ENCODE data around the gene CTNND2.

Gene CTNND2

DNA sequence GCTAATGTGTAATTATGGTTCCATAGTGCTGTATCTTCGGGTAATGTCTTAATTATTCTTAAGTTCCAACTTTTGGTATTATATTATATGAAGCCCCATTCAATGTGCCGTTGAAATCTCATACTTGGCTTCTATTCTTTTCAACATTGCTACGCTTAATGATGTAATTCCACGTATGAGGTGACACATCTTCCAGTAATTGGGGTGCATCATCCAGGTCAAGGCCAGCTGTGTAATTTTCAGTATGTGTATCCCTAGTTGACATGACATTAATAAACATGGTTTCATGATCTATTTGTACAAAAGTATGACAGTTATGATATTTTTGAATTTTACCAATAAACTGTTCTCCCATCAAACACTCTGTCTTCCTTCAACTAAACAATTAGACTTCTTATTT, 546.3 kb downstream of the CTNND2 start:
- H3K27me3 ChIP-seq (replicated peaks; ENCODE audit: control insufficient read depth, insufficient read depth, low read length) = no peaks in the 10 kb centered on the region
- H3K36me3 ChIP-seq (ENCODE audit: control insufficient read depth, insufficient read depth, low read length) = no peaks in the 10 kb centered on the region
- H3K4me3 ChIP-seq (replicated peaks; ENCODE audit: low read depth, low read length) = no peak overlapping the region
- no peak for DNase-seq (ENCODE audit: extremely low read depth, insufficient read length)
- TF ChIP-seq, protein P1, sequence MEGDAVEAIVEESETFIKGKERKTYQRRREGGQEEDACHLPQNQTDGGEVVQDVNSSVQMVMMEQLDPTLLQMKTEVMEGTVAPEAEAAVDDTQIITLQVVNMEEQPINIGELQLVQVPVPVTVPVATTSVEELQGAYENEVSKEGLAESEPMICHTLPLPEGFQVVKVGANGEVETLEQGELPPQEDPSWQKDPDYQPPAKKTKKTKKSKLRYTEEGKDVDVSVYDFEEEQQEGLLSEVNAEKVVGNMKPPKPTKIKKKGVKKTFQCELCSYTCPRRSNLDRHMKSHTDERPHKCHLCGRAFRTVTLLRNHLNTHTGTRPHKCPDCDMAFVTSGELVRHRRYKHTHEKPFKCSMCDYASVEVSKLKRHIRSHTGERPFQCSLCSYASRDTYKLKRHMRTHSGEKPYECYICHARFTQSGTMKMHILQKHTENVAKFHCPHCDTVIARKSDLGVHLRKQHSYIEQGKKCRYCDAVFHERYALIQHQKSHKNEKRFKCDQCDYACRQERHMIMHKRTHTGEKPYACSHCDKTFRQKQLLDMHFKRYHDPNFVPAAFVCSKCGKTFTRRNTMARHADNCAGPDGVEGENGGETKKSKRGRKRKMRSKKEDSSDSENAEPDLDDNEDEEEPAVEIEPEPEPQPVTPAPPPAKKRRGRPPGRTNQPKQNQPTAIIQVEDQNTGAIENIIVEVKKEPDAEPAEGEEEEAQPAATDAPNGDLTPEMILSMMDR (IDR thresholded peaks at IDR 0.05; ENCODE audit: insufficient read depth, low read length, poor library complexity, severe bottlenecking) = no peak

DNA sequence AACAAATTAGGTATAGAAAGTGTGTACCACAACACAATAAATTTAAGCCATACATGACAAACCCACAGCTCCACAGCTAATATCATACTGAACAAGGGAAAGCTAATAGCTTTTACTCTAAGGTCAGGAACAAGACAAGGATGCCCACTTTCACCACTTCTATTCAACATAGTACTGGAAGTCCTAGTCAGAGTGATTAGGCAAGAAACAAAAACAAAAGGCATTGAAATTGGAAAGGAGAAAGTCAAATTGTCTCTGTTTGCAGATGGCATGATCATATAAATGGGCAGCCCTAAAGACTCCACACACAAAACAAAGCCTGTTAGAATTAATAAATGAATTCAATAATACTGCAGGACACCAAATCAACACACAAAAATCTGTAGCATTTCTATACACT, 548.8 kb downstream of the CTNND2 start:
- Histone ChIP-seq H3K36me3 (ENCODE audit: control insufficient read depth, insufficient read depth, low read length) (no peaks in the 10 kb centered on the region), H3K4me3 (replicated peaks; ENCODE audit: low read depth, low read length) (no peak overlapping the region), H3K27me3 (replicated peaks; ENCODE audit: control insufficient read depth, insufficient read depth, low read length) (no peaks in the 10 kb centered on the region)
- no peak for DNase-seq (ENCODE audit: extremely low read depth, insufficient read length)
- TF ChIP-seq, protein P1 (IDR thresholded peaks at IDR 0.05; ENCODE audit: insufficient read depth, low read length, poor library complexity, severe bottlenecking) = no peak

- no peak for DNase-seq (ENCODE audit: extremely low read depth, insufficient read length)
- TF ChIP-seq, protein P1 (IDR thresholded peaks at IDR 0.05; ENCODE audit: insufficient read depth, low read length, poor library complexity, severe bottlenecking) = no peak
- Histone ChIP-seq H3K36me3 (ENCODE audit: control insufficient read depth, insufficient read depth, low read length) (no peaks in the 10 kb centered on the region), H3K4me3 (replicated peaks; ENCODE audit: low read depth, low read length) (no peak overlapping the region), H3K27me3 (replicated peaks; ENCODE audit: control insufficient read depth, insufficient read depth, low read length) (no peaks in the 10 kb centered on the region)
Measured at GRCh38 chr5:11346336-11346735, 557.9 kb downstream of the CTNND2 start.

- H3K27me3 ChIP-seq (replicated peaks; ENCODE audit: control insufficient read depth, insufficient read depth, low read length) = no peaks in the 10 kb centered on the region; the same call in 1 of the 2 replicates
- H3K4me3 ChIP-seq (replicated peaks; ENCODE audit: low read depth, low read length) = no peak overlapping the region
- TF ChIP-seq, protein P1 (IDR thresholded peaks at IDR 0.05; ENCODE audit: insufficient read depth, low read length, poor library complexity, severe bottlenecking) = no peak
- no peaks in the 10 kb centered on the region for H3K36me3 ChIP-seq (ENCODE audit: control insufficient read depth, insufficient read depth, low read length)
- DNase-seq (ENCODE audit: extremely low read depth, insufficient read length) = no peak
Measured at GRCh38 chr5:11335881-11336760, 568.1 kb downstream of the CTNND2 start.

DNA sequence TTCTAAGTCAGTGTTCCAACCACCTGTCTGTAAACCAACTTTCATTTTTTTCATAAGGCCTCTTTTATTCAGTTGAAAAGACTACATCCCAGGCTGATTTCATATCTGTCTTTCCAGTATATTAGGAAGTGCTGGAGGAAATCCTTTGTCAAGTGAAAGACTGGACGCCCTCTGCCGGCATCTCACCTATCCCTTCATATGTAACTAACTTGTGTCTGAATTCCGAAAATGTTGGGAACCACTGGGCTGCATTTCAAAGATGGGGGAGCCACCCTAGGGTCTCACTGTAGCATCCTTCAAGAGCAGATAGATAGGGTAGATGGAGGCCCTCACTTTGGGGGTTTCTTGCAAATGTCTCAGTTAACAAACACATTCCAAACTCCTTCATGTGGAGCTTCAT, 569.8 kb downstream of the CTNND2 start:
- H3K4me3 ChIP-seq (replicated peaks; ENCODE audit: low read depth, low read length) = no peak overlapping the region
- TF ChIP-seq, protein P1 (IDR thresholded peaks at IDR 0.05; ENCODE audit: insufficient read depth, low read length, poor library complexity, severe bottlenecking) = no peak
- no peaks in the 10 kb centered on the region; the same call in 1 of the 2 replicates for H3K27me3 ChIP-seq (replicated peaks; ENCODE audit: control insufficient read depth, insufficient read depth, low read length)
- H3K36me3 ChIP-seq (ENCODE audit: control insufficient read depth, insufficient read depth, low read length) = no peaks in the 10 kb centered on the region
- DNase-seq (ENCODE audit: extremely low read depth, insufficient read length) = no peak
